Cortex of kidney (tissue), 1 donor: Measurements from ENCODE around the gene HDC.

Experiments used
- DNase-seq: peaks from one replicate; lab custom pipeline; 2025; lab: John Stamatoyannopoulos, UW

Gene HDC

DNA sequence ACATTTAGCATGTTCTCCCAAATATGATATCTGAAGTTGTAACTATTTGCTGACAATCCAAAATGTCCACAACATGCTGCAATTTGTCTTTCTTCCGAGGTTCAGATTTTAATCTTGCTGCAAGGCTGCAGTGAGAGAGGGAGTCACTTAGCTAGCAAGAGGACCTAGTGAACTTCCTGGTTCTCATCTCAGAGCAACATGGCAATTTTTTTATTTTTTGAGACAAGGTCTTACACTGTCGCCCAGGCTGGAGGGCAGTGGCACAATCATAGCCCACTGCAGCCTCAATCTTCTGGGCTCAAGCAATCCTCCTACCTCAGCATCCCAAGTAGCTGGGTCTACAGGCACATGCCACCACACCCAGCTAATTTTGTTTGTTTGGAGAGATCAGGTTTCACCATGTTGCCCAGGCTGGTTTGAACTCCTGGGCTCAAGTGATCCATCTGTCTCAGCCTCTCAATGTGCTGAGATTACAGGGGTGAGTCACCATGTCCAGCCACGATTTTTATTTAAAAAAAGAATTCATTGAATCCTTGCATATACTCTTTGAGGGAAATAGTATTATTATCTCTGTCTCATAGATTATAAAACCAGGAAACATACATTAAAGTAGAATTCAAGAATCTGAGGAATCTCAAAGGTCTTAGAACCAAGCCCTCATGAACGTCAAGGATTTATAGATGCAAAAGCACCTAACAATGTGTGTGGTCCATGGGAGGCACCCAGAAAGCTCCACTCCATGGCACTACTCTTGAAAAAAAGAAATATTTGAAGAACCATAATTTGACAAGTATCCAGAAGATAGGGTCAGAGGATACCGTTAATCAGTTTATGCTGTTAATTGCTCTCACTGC, 9.1 kb downstream of the HDC start:
- no peak for DNase-seq

- no peak for DNase-seq
These were observed 13.0 kb downstream of the HDC start for GRCh38 chr15:50252556-50252955.

DNA sequence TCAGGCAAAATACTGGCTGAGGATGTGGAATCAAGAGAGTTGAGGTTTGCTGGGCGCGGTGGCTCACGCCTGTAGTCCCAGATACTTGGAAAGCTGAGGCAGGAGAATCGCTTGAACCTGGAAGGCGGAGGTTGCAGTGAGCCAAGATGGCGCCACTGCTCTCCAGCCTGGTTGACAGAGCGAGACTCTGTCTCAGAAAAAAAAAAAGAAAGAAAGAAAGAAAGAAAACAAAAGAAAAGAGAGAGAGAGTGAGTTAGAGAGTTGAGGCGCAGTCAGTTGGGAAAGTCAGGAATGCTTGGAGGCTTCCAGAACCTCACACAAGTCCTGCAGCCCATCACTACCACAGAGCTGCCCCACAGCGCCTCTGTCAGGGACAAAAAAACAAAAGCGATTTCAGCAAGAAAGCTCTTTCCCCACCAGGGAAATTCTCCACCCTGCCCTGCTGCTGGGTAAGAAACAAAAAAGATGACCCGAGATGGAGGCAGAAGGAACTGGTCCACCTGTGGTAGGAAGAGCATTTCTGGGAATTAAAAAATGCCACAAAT, 13.8 kb downstream of the HDC start:
- no peak for DNase-seq

- DNase-seq, result no peak
These were observed 14.6 kb downstream of the HDC start for GRCh38 chr15:50250760-50251394.

- DNase-seq, result no peak
These were observed 15.8 kb downstream of the HDC start for GRCh38 chr15:50249704-50250103.

DNA sequence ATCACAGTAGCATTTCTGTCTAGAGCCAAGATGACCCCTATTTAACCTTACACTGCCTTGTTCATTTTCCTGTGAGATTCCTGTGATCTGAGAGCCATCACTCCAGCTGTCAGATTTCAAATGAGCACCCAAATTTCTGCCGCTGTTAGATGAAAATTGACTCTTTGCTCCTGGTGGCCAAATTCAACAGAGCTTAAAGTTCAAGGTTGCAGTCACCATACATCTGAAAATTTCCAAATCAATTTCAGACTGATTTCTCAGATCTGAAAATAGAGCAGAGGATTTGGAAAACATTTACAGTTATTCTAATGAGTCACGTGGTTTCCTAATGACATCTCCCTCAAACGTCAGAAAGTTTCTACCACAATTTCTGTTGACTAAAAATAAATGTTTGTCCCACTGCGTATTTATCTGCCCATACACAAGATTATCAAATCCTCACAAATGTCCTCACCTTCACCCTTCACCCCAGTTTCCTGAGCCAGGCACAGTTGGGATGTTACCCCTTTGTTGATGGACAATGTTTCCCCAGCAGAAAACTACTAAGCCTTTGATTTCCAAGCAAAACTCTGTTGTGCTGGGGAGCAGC, 16.4 kb downstream of the HDC start:
- no peak for DNase-seq

DNA sequence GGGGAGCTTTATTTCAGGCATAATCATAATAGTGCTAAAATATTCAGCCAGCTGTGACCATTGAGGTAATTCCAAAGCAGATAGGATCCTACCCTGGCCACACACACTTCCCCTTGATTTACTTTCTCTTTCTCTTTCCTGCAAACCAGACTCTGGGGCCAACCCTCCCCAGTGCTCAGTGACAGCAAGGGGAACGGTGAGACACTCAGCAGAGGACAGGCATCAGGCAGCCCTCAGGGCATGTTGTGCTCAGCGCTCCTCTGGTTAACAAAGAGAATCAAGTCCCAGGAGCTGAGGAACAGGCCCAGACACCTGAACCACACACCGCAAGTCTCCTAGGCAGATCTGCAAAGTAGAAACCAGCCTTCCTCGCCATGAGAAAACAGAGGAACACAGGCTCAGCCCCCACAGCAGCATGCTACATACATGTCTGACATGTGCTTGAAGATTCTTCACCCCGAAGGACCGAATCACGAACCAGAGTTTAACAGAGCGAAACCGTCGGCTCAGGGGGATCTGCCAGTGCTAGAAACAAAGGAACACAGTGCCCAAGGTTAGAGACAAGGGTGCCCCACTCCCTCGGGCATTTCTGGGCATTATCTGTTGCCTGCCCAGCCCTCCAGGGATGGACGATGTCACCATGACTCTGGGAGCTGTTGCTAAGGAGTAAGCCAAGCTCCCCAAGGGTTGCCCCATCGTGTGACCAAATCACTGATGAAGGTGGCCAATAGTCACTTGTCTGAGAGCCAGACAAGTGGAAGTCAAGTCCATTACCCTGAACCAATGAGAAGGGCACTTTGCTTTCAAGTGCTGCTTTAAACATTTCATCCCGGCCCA, 17.5 kb downstream of the HDC start:
- no peak for DNase-seq

DNA sequence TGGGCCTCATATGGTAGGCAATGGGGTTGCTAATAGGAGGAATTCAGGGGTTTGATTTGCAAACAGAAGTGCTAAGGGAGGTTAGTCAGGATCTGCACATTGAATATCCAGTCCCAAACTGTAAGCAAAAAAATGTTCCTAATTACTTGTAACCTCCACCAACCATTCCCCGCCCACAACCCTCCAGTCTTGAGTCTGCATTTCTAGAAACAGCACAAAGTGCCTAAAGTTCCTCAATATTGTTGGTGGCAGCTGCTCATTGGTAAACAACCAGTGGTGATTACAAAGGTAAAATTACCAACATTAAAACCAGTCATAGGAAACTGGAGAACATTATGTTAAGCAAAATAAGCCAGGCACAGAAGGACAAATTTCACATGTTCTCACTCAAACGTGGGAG, 18.9 kb downstream of the HDC start:
- DNase-seq, result no peak

GRCh38 chr15:50244959-50245624, 20.4 kb downstream of the HDC start:
- DNase-seq, result no peak

DNA sequence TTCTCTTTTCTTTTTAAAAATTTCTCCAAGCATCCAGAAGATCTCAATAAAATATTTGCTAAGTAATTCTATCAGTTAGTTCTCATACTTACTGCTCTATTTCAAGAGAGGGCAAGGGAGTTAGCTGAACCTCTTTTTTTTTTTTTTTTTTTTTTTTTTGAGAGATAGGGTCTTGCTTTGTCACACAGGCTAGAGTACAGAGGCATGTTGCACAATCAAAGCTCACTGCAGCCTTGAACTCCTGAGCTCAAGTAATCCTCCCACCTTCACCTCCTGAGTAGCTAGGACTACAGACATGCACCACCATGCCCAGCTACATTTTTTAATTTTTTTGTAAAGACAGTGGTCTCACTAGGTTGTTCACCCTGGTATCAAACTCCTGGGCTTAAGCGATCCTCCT, 21.4 kb downstream of the HDC start:
- no peak for DNase-seq

DNA sequence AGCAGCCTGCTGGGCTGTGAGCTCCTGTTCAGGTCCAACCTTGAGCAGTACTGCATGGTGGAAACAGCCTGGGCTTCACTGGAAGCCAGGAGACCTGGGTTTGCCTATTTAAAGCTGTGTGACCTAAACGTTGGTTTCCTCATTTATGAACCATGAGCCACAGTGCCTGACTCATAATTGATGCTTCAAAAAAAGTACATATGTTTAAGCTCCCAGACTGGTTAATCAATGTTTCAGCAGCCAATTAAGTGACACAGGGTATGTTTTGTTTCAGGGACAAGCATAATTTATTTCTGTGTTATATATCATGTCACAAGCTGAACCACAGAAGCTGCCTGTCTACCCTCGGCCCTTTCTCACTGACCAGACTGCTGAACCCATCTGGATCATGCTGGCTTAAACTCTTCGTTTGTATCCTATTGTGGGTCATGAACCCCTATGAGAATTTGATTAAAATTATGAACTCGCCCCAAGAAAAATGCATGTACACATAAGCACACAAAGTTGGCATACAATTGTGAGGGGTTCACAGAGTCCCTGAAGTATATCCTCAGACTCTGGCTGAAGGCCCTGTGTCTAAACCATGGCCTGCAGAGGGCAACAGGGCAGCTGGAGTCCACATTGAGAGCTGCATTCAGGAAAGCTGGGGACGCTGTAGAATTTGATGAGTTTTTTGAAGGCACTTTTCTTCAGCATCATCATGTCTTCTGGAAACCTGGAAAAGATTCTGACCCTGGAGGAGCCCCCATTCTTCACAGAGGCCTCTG, 23.7 kb downstream of the HDC start:
- no peak for DNase-seq

DNA sequence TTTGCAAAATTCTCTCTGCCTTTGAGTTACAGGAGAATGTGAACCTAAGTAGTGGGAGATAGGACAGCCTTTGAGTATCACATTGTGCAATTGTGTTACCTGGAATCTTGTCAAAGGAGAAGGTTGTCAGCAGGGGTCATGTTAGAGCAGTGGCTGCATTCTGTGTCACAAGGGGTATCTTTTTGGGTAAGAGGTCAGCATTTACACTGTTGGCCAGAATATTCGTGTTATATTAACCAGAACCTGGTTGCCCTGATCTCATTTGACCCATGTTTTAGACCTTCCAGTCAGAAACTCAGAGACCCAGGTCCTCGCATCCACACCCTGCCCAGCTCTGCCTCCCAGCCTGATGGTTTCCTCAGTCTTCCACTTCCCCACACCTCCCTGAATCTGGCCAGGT, 27.3 kb downstream of the HDC start:
- DNase-seq, result no peak

DNA sequence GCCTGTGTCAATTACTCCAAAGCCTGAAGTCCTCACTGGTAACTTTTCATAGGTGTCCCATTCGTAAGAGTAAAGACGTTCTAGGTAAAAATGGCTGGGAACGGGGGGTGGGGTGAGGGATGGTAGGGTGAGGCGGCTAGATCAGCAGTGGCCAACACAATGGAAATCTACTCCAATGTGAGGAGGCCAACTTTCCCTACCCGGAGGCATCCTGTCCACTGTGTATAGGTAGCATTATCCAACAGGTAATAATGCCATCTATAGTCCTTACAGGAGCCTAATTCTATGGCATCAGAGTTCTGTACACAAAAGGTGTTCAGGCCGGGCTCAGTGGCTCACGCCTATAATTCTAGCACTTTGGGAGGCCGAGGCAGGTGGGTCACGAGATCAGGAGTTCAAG, 29.1 kb downstream of the HDC start:
- DNase-seq, result no peak

- no peak for DNase-seq
These were observed 29.7 kb downstream of the HDC start for GRCh38 chr15:50235794-50236193.

- DNase-seq, result no peak
These were observed 30.8 kb downstream of the HDC start for GRCh38 chr15:50234764-50235163.

- DNase-seq, result no peak
These were observed 32.3 kb downstream of the HDC start for GRCh38 chr15:50233192-50233736.

- no peak for DNase-seq
These were observed 32.7 kb downstream of the HDC start for GRCh38 chr15:50232791-50233190.

DNA sequence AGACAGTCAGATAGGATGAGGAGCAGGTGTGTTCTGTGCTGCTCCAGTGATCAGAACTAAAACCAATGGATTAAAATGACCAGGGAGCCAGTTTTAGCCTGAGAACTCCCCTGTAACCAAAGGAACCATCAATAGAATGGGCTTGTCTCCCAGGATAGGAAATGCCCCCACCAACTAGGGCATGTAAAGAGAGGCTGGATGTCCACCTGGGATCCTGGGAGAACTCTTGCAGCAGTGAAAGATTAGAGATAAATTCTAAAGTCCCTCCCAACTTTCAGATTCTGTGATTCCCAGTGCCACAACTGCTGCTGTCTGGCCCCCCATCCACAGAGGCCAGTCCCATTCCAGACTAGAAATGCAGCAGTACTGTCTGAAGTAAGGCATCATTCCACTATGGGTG, 33.8 kb downstream of the HDC start:
- no peak for DNase-seq

- no peak for DNase-seq
These were observed 36.2 kb downstream of the HDC start for GRCh38 chr15:50229336-50229735.

- DNase-seq, result no peak
These were observed 36.7 kb downstream of the HDC start for GRCh38 chr15:50228866-50229265.
